Natural killer cell treated with Interleukin-12 subunit alpha and Interleukin-12 subunit beta and Interleukin-15 and Interleukin-18, amount 100 ng/mL, for 72 hours (primary cell): ENCODE data around the gene SRPK2. TPM values are rescaled to one million over a fixed set of nuclear protein-coding genes. Genes with fewer than 3 reads are reported as not detected.

ENCODE experiments used
- ATAC-seq, 2 donors: fragments of 150-1000 bp; cut with Tn5 transposase in 1 of 2; sonication (Bioruptor Pico), chemical (Tn5 transposase) in 1 of 2; 2 replicates each; pipeline ENCODE4 v1.10.0; 2021
- DNase-seq: peaks from one replicate; pipeline ENCODE4 v3.0.0; 2022; ENCODE audit warnings: low spot score
- H3K27ac Mint-ChIP-seq, 2 donors: 1 replicate in 1 of 2; 2 replicates in 1 of 2; pipeline ENCODE4 v1.8.0; 2022; ENCODE audit warnings: mixed read lengths in 2 of 2, mild to moderate bottlenecking in 1 of 2, moderate library complexity in 1 of 2
- H3K27me3 Mint-ChIP-seq, 2 donors: 1 replicate in 1 of 2; 2 replicates in 1 of 2; pipeline ENCODE4 v1.8.0; 2022; ENCODE audit warnings: mixed read lengths in 2 of 2
- H3K36me3 Mint-ChIP-seq: one replicate; pipeline ENCODE4 v1.8.0; 2022; ENCODE audit warnings: mixed read lengths
- H3K4me1 Mint-ChIP-seq, 2 donors: 1 replicate in 1 of 2; 2 replicates in 1 of 2; pipeline ENCODE4 v1.8.0; 2022; ENCODE audit warnings: low read depth in 2 of 2, mixed read lengths in 2 of 2, mild to moderate bottlenecking in 1 of 2
- H3K4me3 Mint-ChIP-seq: one replicate; pipeline ENCODE4 v1.8.0; 2022; ENCODE audit warnings: mixed read lengths
- H3K9me3 Mint-ChIP-seq: 2 replicates; pipeline ENCODE4 v1.8.0; 2022; ENCODE audit warnings: mixed read lengths
- total RNA-seq, 2 donors: library from RNA; stranded (reverse); gene quantifications; one replicate each; pipeline ENCODE4 v1.2.3, GENCODE V29; 2022

The SRPK2 gene
- total RNA-seq, 2 donors from 2014 or later: 39.1 to 47.3 TPM

GRCh38 chr7:105087981-105088380 lies 300.7 kb downstream of the SRPK2 start:
- no peak overlapping the region for H3K4me3 Mint-ChIP-seq
- ATAC-seq (no peak), DNase-seq (no peak)
- H3K27ac Mint-ChIP-seq: peak overlapping the region; percentile 51 to 59
- H3K9me3 Mint-ChIP-seq: no peaks in the 10 kb centered on the region
- peaks cover 17 to 23% of the 10 kb centered on the region in 2 donors for H3K4me1 Mint-ChIP-seq
- H3K27me3 Mint-ChIP-seq: no peaks in the 10 kb centered on the region
- H3K36me3 Mint-ChIP-seq: peaks cover 23% of the 10 kb centered on the region

- H3K27me3 Mint-ChIP-seq: no peaks in the 10 kb centered on the region
- ATAC-seq (no peak), DNase-seq (no peak)
- H3K27ac Mint-ChIP-seq: no peak overlapping the region
- no peaks in the 10 kb centered on the region for H3K9me3 Mint-ChIP-seq
- peaks cover 28% of the 10 kb centered on the region for H3K36me3 Mint-ChIP-seq
- no peak overlapping the region for H3K4me3 Mint-ChIP-seq
- H3K4me1 Mint-ChIP-seq: peaks cover 22 to 27% of the 10 kb centered on the region in 2 donors
Observed at GRCh38 chr7:105086850-105087249, 301.9 kb downstream of the SRPK2 start.

- no peak overlapping the region for H3K27ac Mint-ChIP-seq
- DNase-seq: no peak
- no peak overlapping the region for H3K4me3 Mint-ChIP-seq
- ATAC-seq: no peak
- peaks cover 22 to 24% of the 10 kb centered on the region in 2 donors for H3K4me1 Mint-ChIP-seq
- peaks cover 17% of the 10 kb centered on the region for H3K36me3 Mint-ChIP-seq
- no peaks in the 10 kb centered on the region for H3K9me3 Mint-ChIP-seq
- no peaks in the 10 kb centered on the region for H3K27me3 Mint-ChIP-seq
Observed at GRCh38 chr7:105084581-105084980, 304.1 kb downstream of the SRPK2 start.

- no peak for DNase-seq
- H3K4me3 Mint-ChIP-seq: no peak overlapping the region
- H3K36me3 Mint-ChIP-seq: peaks cover 33% of the 10 kb centered on the region
- H3K27me3 Mint-ChIP-seq: no peaks in the 10 kb centered on the region
- no peak overlapping the region for H3K27ac Mint-ChIP-seq
- peaks cover 14 to 18% of the 10 kb centered on the region in 2 donors for H3K4me1 Mint-ChIP-seq
- H3K9me3 Mint-ChIP-seq: no peaks in the 10 kb centered on the region
- no peak for ATAC-seq
Observed at GRCh38 chr7:105079348-105079747, 309.4 kb downstream of the SRPK2 start.

- DNase-seq (no peak), ATAC-seq (no peak)
- no peaks in the 10 kb centered on the region for H3K9me3 Mint-ChIP-seq
- H3K4me3 Mint-ChIP-seq: no peak overlapping the region
- no peaks in the 10 kb centered on the region for H3K27me3 Mint-ChIP-seq
- peaks cover 40% of the 10 kb centered on the region for H3K36me3 Mint-ChIP-seq
- peak overlapping the region in 1 of 2 donors; percentile 28 for H3K27ac Mint-ChIP-seq
- H3K4me1 Mint-ChIP-seq: peaks cover 5 to 25% of the 10 kb centered on the region in 2 donors
Observed at GRCh38 chr7:105073143-105073542, 315.6 kb downstream of the SRPK2 start.

DNA sequence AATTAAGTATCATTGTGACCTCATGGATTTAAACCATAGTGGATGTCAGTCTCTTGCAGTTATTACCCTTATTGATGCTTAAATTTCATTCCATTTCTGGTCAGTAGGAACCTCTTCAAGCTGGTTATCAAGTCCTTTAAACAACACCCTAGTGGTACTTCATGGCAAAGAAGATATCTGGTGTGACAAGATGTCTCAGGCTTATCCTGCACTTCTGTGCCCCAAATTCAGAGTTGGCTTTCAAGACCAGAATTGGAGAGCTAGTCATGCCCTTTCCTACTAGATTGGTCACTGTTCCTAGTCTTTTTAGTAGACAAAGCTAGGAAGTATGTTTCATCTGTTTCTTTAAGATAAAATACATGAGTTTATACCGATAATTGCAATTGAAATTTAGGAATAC lies 319.8 kb downstream of the SRPK2 start:
- Mint-ChIP-seq H3K27me3 (no peaks in the 10 kb centered on the region), H3K4me1 (peaks cover 12 to 27% of the 10 kb centered on the region in 2 donors), H3K9me3 (no peaks in the 10 kb centered on the region), H3K4me3 (no peak overlapping the region), H3K36me3 (peaks cover 17% of the 10 kb centered on the region), H3K27ac (peak overlapping the region in 1 of 2 donors; percentile 39)
- DNase-seq: no peak
- no peak for ATAC-seq

GRCh38 chr7:105067691-105068090 lies 321.0 kb downstream of the SRPK2 start:
- peaks cover 17% of the 10 kb centered on the region for H3K36me3 Mint-ChIP-seq
- DNase-seq (no peak), ATAC-seq (no peak)
- H3K27me3 Mint-ChIP-seq: no peaks in the 10 kb centered on the region
- H3K4me1 Mint-ChIP-seq: peaks cover 19 to 37% of the 10 kb centered on the region in 2 donors
- H3K27ac Mint-ChIP-seq: no peak overlapping the region
- no peaks in the 10 kb centered on the region for H3K9me3 Mint-ChIP-seq
- no peak overlapping the region for H3K4me3 Mint-ChIP-seq

Other genes starting within 250 kb of the SRPK2 start
- gene PUS7, start 133.3 kb upstream of the SRPK2 start, total RNA-seq: 10 to 100 TPM; 16.3 to 34.3 TPM
- 10 to 100 TPM; 26.4 to 46.0 TPM for gene RINT1, start 143.3 kb upstream of the SRPK2 start, total RNA-seq
- gene EFCAB10, start 192.6 kb upstream of the SRPK2 start, total RNA-seq: not detected